H1 (cell line): Measurements from ENCODE around the gene SMURF2. TPM values are rescaled to one million over a fixed set of nuclear protein-coding genes. Genes with fewer than 3 reads are reported as not detected.

Source experiments
- CTCF ChIA-PET: fragments of 300-600 bp; sonication (Branson Sonifier 250); formaldehyde crosslinking; loops from one replicate; lab custom pipeline; 2021; ENCODE audit not compliant: partially characterized antibody; lab: Charles Lee
- POLR2A ChIA-PET: fragments of 300-600 bp; sonication (Branson Sonifier 250); formaldehyde crosslinking; loops from one replicate; lab custom pipeline; 2021; ENCODE audit warnings: inconsistent platforms; ENCODE audit not compliant: partially characterized antibody; lab: Charles Lee
- DNase-seq, 2 experiments: peaks; one replicate each; pipeline versions ENCODE4 v3.0.0 to v3.0.0-alpha.2; 2010 to 2022; ENCODE audit warnings: low spot score in 2 of 2, low read depth in 1 of 2, mixed read lengths in 1 of 2
- FAIRE-seq: peaks from 2 replicates; lab custom pipeline; 2011; peaks lifted over from hg19 to GRCh38; lab: Jason Lieb, UNC
- H2AFZ ChIP-seq: 2 replicates; pipeline ENCODE4 v1.8.1; 2012; ENCODE audit warnings: low read length, inconsistent platforms
- H2AK5ac ChIP-seq: 2 replicates; pipeline ENCODE4 v1.6.1; 2013; ENCODE audit warnings: low read depth, low read length
- H2BK120ac ChIP-seq: replicated peaks from 2 replicates; pipeline ENCODE3; 2013; ENCODE audit warnings: low read depth, low read length, inconsistent platforms
- H2BK12ac ChIP-seq: 2 replicates; pipeline ENCODE4 v1.6.1; 2013; ENCODE audit warnings: low read depth, low read length
- H2BK15ac ChIP-seq: 2 replicates; pipeline ENCODE4 v1.6.1; 2013; ENCODE audit warnings: low read length
- H2BK20ac ChIP-seq: 2 replicates; pipeline ENCODE4 v1.6.1; 2013; ENCODE audit warnings: low read length
- H2BK5ac ChIP-seq: 2 replicates; pipeline ENCODE4 v1.6.1; 2013; ENCODE audit warnings: low read depth, low read length
- H3K14ac ChIP-seq: 2 replicates; pipeline ENCODE4 v1.6.1; 2013; ENCODE audit warnings: inconsistent platforms; ENCODE audit not compliant: insufficient read length
- H3K18ac ChIP-seq: 2 replicates; pipeline ENCODE4 v1.6.1; 2013; ENCODE audit warnings: low read length; ENCODE audit errors: extremely low read depth
- H3K23ac ChIP-seq: 2 replicates; pipeline ENCODE4 v1.6.1; 2013; ENCODE audit warnings: inconsistent platforms; ENCODE audit not compliant: insufficient read length
- H3K23me2 ChIP-seq: 2 replicates; pipeline ENCODE4 v1.6.1; 2013; ENCODE audit warnings: low read depth, low read length
- H3K27ac ChIP-seq: 2 replicates; pipeline ENCODE4 v1.6.1; 2011; ENCODE audit warnings: low read depth, low read length, inconsistent platforms
- H3K27me3 ChIP-seq, 4 experiments: replicated peaks in 1 of 4; 1 replicate in 1 of 4; 2 replicates in 3 of 4; pipeline versions ENCODE4 v1.6.1 to v1.8.1; 2011 to 2013; ENCODE audit warnings: low read length in 3 of 4, mild to moderate bottlenecking in 3 of 4, inconsistent platforms in 2 of 4, mixed read lengths in 2 of 4, moderate library complexity in 1 of 4; ENCODE audit not compliant: control insufficient read depth in 3 of 4, insufficient read depth in 3 of 4; ENCODE audit errors: extremely low read depth in 1 of 4
- H3K36me3 ChIP-seq, 4 experiments: 2 replicates each; pipeline versions ENCODE4 v1.6.1 to v1.8.1; 2011 to 2013; ENCODE audit warnings: mild to moderate bottlenecking in 4 of 4, low read length in 3 of 4, moderate library complexity in 2 of 4, control low read depth in 1 of 4, inconsistent platforms in 1 of 4; ENCODE audit not compliant: insufficient read depth in 4 of 4, control insufficient read depth in 2 of 4
- H3K4ac ChIP-seq: replicated peaks from 2 replicates; pipeline ENCODE3; 2013; ENCODE audit warnings: low read length, low read depth, mixed read lengths, inconsistent platforms; ENCODE audit not compliant: insufficient read length
- H3K4me1 ChIP-seq, 4 experiments: replicated peaks in 1 of 4; 1 replicate in 1 of 4; 2 replicates in 3 of 4; pipeline versions ENCODE4 v1.6.1 to v1.8.1; 2011 to 2013; ENCODE audit warnings: low read length in 3 of 4, inconsistent platforms in 2 of 4, mixed read lengths in 1 of 4; ENCODE audit not compliant: insufficient read depth in 4 of 4, control insufficient read depth in 3 of 4
- H3K4me2 ChIP-seq, 2 experiments: 2 replicates each; pipeline versions ENCODE4 v1.6.1 to v1.8.1; 2011 to 2013; ENCODE audit warnings: low read depth in 2 of 2, low read length in 2 of 2, control low read depth in 1 of 2, inconsistent platforms in 1 of 2, mild to moderate bottlenecking in 1 of 2; ENCODE audit not compliant: insufficient read depth in 1 of 2
- H3K4me3 ChIP-seq, 4 experiments: fragments of 200-600, 300-600 bp in 1 of 4; sonication (generic), shearing (Covaris generic), sonication (Bioruptor Twin) in 1 of 4; 2 replicates each; pipeline versions ENCODE4 v1.5.1 to v1.8.1; 2011 to 2016; ENCODE audit warnings: low read length in 4 of 4, low read depth in 3 of 4, control low read depth in 2 of 4, inconsistent platforms in 2 of 4, mild to moderate bottlenecking in 2 of 4, mixed read lengths in 1 of 4, moderate library complexity in 1 of 4; ENCODE audit not compliant: insufficient read depth in 2 of 4; ENCODE audit errors: extremely low read depth in 1 of 4
- H3K56ac ChIP-seq: replicated peaks from 2 replicates; pipeline ENCODE3; 2013; ENCODE audit warnings: low read depth, mild to moderate bottlenecking, mixed read lengths, low read length, inconsistent platforms; ENCODE audit not compliant: insufficient read length
- H3K79me1 ChIP-seq: 2 replicates; pipeline ENCODE4 v1.6.1; 2013; ENCODE audit warnings: low read depth, low read length, control low read depth
- H3K79me2 ChIP-seq, 2 experiments: 2 replicates each; pipeline versions ENCODE4 v1.6.1 to v1.8.1; 2012 to 2013; ENCODE audit warnings: low read length in 2 of 2, mild to moderate bottlenecking in 2 of 2, inconsistent platforms in 1 of 2; ENCODE audit not compliant: insufficient read depth in 2 of 2, control insufficient read depth in 1 of 2
- H3K9ac ChIP-seq, 4 experiments: replicated peaks in 1 of 4; 1 replicate in 1 of 4; 2 replicates in 3 of 4; pipeline versions ENCODE4 v1.6.1 to v1.8.1; 2011 to 2013; ENCODE audit warnings: low read depth in 3 of 4, low read length in 3 of 4, control low read depth in 2 of 4, mild to moderate bottlenecking in 2 of 4, moderate library complexity in 2 of 4, inconsistent platforms in 1 of 4; ENCODE audit errors: extremely low read depth in 1 of 4
- H3K9me3 ChIP-seq, 2 experiments: 2 replicates each; pipeline versions ENCODE4 v1.6.1 to v1.8.1; 2012 to 2013; ENCODE audit warnings: mild to moderate bottlenecking in 2 of 2, moderate library complexity in 2 of 2, control low read depth in 1 of 2, inconsistent platforms in 1 of 2, low read depth in 1 of 2, low read length in 1 of 2, mixed read lengths in 1 of 2; ENCODE audit not compliant: insufficient read depth in 2 of 2
- H4K20me1 ChIP-seq, 2 experiments: replicated peaks in 1 of 2; 2 replicates each; pipeline versions ENCODE3 to v1.8.1; 2011 to 2013; ENCODE audit warnings: inconsistent platforms in 2 of 2, low read length in 2 of 2, mild to moderate bottlenecking in 1 of 2; ENCODE audit not compliant: insufficient read depth in 2 of 2, control insufficient read depth in 1 of 2
- H4K5ac ChIP-seq: 2 replicates; pipeline ENCODE4 v1.6.1; 2013; ENCODE audit warnings: low read length, low read depth, mixed read lengths, inconsistent platforms; ENCODE audit not compliant: insufficient read length
- H4K8ac ChIP-seq: 2 replicates; pipeline ENCODE4 v1.8.0; 2013; ENCODE audit warnings: mild to moderate bottlenecking, moderate library complexity, low read length, inconsistent platforms; ENCODE audit not compliant: insufficient read depth; ENCODE audit errors: extremely low read depth
- H4K91ac ChIP-seq: replicated peaks from 2 replicates; pipeline ENCODE3; 2013; ENCODE audit warnings: low read length, mixed read lengths, inconsistent platforms; ENCODE audit not compliant: insufficient read length
- ASH2L ChIP-seq: fragments of 200-600, 300-600 bp; sonication (generic); IDR thresholded peaks from one replicate; pipeline ENCODE4 v1.7.1; 2017; ENCODE audit warnings: low read length
- CEBPB ChIP-seq: IDR thresholded peaks from 2 replicates; pipeline ENCODE4 v1.6.1; 2012; ENCODE audit warnings: low read depth, low read length
- CTBP2 ChIP-seq: IDR thresholded peaks from 2 replicates; pipeline ENCODE4 v1.7.0; 2011; ENCODE audit warnings: borderline replicate concordance, mild to moderate bottlenecking, moderate library complexity, mixed read lengths, low read length; ENCODE audit not compliant: insufficient read depth, insufficient read length
- EGR1 ChIP-seq: IDR thresholded peaks from 2 replicates; pipeline ENCODE4 v1.6.1; 2011; ENCODE audit warnings: low read depth, low read length, borderline replicate concordance
- FOSL1 ChIP-seq: IDR thresholded peaks from 2 replicates; pipeline ENCODE4 v1.6.1; 2011; ENCODE audit warnings: mild to moderate bottlenecking, low read depth, low read length, moderate library complexity; ENCODE audit not compliant: insufficient read depth
- GABPA ChIP-seq: IDR thresholded peaks from 2 replicates; pipeline ENCODE4 v1.6.1; 2011; ENCODE audit warnings: mild to moderate bottlenecking, low read length, moderate library complexity, borderline replicate concordance; ENCODE audit not compliant: insufficient read depth
- NANOG ChIP-seq: IDR thresholded peaks from 2 replicates; pipeline ENCODE4 v1.6.1; 2011; ENCODE audit warnings: low read length, low read depth, mild to moderate bottlenecking, inconsistent platforms; ENCODE audit not compliant: insufficient read depth, poor library complexity, severe bottlenecking
- RFX5 ChIP-seq: IDR thresholded peaks from 2 replicates; pipeline ENCODE4 v1.6.1; 2011; ENCODE audit warnings: low read depth, low read length, improper control_type of control experiment, borderline replicate concordance
- SAP30 ChIP-seq: fragments of 300-600 bp; sonication (generic); IDR thresholded peaks from 2 replicates; pipeline ENCODE4 v1.7.1; 2012; ENCODE audit warnings: low read length, moderate library complexity, mild to moderate bottlenecking, inconsistent platforms; ENCODE audit not compliant: insufficient read depth, insufficient replicate concordance
- WGBS, 2 experiments: shearing (Covaris generic) in 1 of 2; methylation state at CpG; one replicate each; pipeline versions ENCODE4 v1.1.6 to v1.1.7; 2013 to 2015; ENCODE audit warnings: low lambda C conversion rate in 2 of 2, mixed read lengths in 2 of 2, inconsistent platforms in 1 of 2, low coverage in 1 of 2, missing lambda C conversion rate in 1 of 2; ENCODE audit not compliant: insufficient replicate concordance in 2 of 2, insufficient coverage in 1 of 2, insufficient read length in 1 of 2; ENCODE audit errors: extremely low coverage in 1 of 2, missing lambda C conversion rate in 1 of 2; 5-methylcytosine and 5-hydroxymethylcytosine counted together
- polyA plus RNA-seq, 7 experiments: library from polyadenylated mRNA; depleted of rRNA in 3 of 7; stranded (reverse) in 5 of 7; unstranded in 2 of 7; fragments of >200 nt in 5 of 7; fragments of 200-250 nt in 2 of 7; gene quantifications; 1 replicate in 5 of 7; 2 replicates in 1 of 7; 4 replicates in 1 of 7; pipeline versions ENCODE4 v1.2.1 to v1.2.3, GENCODE V29; 2011 to 2013; ENCODE audit warnings: missing spikeins in 2 of 7, mixed read lengths in 2 of 7
- total RNA-seq: library from RNA; stranded (reverse); fragmentation: NEBNext Ultra II Directional; extraction: Animal tissue kit (Norgen Biotek cat#: 25700); gene quantifications from 2 replicates; pipeline ENCODE4 v1.2.1, GENCODE V29; 2021
- TF ChIP-seq, protein P1 (sequence below), 3 experiments: IDR thresholded peaks; 1 replicate in 2 of 3; 2 replicates in 1 of 3; pipeline versions ENCODE4 v1.5.1 to v1.6.1; 2011; ENCODE audit warnings: low read length in 3 of 3, mild to moderate bottlenecking in 3 of 3, inconsistent platforms in 2 of 3, low read depth in 1 of 3, moderate library complexity in 1 of 3; ENCODE audit not compliant: insufficient read depth in 1 of 3; ENCODE audit errors: control extremely low read depth in 1 of 3

SMURF2 gene
- total and polyA plus RNA-seq, 2 of the 8 experiments (the other 6 are each of a cell fraction or from before 2014, with no cell fraction given), result 7.2 to 29.2 TPM

DNA sequence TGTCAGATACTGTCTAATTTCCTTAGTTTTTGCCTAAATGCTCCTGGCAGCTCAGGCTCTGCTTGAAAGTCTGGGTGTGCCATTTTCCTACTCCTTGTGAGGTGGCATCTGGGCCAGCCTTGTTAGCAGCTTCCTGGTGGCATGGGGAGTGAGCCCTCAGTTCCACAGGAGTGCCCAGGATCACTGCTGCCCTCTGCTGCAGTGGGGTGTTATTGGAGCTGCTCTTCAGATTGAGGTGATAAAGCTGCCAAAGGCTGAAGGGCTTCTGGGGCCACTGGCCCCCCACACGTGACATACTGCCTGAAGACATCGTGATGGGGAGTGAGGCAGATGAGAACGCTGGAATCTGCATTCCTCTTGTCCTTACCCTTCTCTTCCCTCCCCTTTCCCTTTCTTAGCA, 127.9 kb downstream of the SMURF2 start:
- no peak overlapping the region for H3K18ac ChIP-seq
- H3K79me2 ChIP-seq, result no peaks in the 10 kb centered on the region
- H3K14ac ChIP-seq, result no peak overlapping the region
- H3K56ac ChIP-seq, result no peak overlapping the region
- no peak overlapping the region for H2AK5ac ChIP-seq
- H3K23ac ChIP-seq, result no peak overlapping the region
- no peaks in the 10 kb centered on the region for H3K23me2 ChIP-seq
- no peak overlapping the region for H3K27ac ChIP-seq
- no peaks in the 10 kb centered on the region for H3K4me1 ChIP-seq
- CTCF ChIA-PET, result interaction anchor here (0.7 to 2.4 kb wide), 6 partner anchors 9 to 115 kb away, joined by 3 to 13 read pairs (median 3); no protein-coding TSS in a partner anchor
- no peaks in the 10 kb centered on the region for H3K27me3 ChIP-seq
- no peak overlapping the region for H2BK120ac ChIP-seq
- H2BK20ac ChIP-seq, result no peak overlapping the region
- peaks cover 44 to 90% (median 71%) of the 10 kb centered on the region in 4 experiments for H3K36me3 ChIP-seq
- POLR2A ChIA-PET, result interaction anchor here (0.6 to 7.5 kb wide), 6 partner anchors 9 to 60 kb away, joined by 3 to 56 read pairs (median 8); partner anchors contain the start of genes CEP95, DDX5 and POLG2
- H3K4me3 ChIP-seq, result no peak overlapping the region
- H3K9me3 ChIP-seq, result no peaks in the 10 kb centered on the region
- no peak overlapping the region for H2BK15ac ChIP-seq
- H2AFZ ChIP-seq, result no peak overlapping the region
- no peak overlapping the region for H2BK12ac ChIP-seq
- WGBS, 2 experiments, result 97% methylated on average over 3 of the region's 3 CpGs; no CpG with 5 or more reads in 1 of the 2 experiments
- no peak for FAIRE-seq
- no peak overlapping the region for H3K4me2 ChIP-seq
- H2BK5ac ChIP-seq, result no peak overlapping the region
- no peak overlapping the region for H3K4ac ChIP-seq
- no peak overlapping the region for H3K9ac ChIP-seq
- no peaks in the 10 kb centered on the region for H3K79me1 ChIP-seq
- H4K91ac ChIP-seq, result no peak overlapping the region
- DNase-seq, result no peak
- no peak overlapping the region for H4K8ac ChIP-seq
- H4K20me1 ChIP-seq, result no peaks in the 10 kb centered on the region
- H4K5ac ChIP-seq, result no peak overlapping the region
- TF ChIP-seq CEBPB (no peak), SAP30 (no peak), RFX5 (no peak), FOSL1 (no peak), GABPA (no peak), CTBP2 (no peak), EGR1 (no peak), NANOG (no peak), ASH2L (no peak)
- TF ChIP-seq, protein P1, sequence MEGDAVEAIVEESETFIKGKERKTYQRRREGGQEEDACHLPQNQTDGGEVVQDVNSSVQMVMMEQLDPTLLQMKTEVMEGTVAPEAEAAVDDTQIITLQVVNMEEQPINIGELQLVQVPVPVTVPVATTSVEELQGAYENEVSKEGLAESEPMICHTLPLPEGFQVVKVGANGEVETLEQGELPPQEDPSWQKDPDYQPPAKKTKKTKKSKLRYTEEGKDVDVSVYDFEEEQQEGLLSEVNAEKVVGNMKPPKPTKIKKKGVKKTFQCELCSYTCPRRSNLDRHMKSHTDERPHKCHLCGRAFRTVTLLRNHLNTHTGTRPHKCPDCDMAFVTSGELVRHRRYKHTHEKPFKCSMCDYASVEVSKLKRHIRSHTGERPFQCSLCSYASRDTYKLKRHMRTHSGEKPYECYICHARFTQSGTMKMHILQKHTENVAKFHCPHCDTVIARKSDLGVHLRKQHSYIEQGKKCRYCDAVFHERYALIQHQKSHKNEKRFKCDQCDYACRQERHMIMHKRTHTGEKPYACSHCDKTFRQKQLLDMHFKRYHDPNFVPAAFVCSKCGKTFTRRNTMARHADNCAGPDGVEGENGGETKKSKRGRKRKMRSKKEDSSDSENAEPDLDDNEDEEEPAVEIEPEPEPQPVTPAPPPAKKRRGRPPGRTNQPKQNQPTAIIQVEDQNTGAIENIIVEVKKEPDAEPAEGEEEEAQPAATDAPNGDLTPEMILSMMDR (IDR thresholded peaks at IDR 0.05; ENCODE audit: control extremely low read depth in 1 of 3, insufficient read depth in 1 of 3, low read depth in 1 of 3, low read length in 3 of 3), result peak in 2 of 3 experiments; percentile 10 to 12; a peak in 2 of 4 replicates
